Gastroesophageal sphincter (tissue), 4 donors: ENCODE measurements around the gene ZNF775. TPM values are rescaled to one million over a fixed set of nuclear protein-coding genes. Genes with fewer than 3 reads are reported as not detected.

Source experiments
- ATAC-seq: fragments of 150-250 bp; one replicate; pipeline ENCODE4 v1.9.1; 2016; ENCODE audit warnings: mild to moderate bottlenecking, moderate library complexity
- H3K27ac ChIP-seq, 4 donors: fragments of 200-600 bp; sonication (generic) in 3 of 4; 1 replicate in 3 of 4; 2 replicates in 1 of 4; pipeline ENCODE4 v1.5.1; 2016 to 2019
- H3K27me3 ChIP-seq: fragments of 200-600 bp; sonication (generic); one replicate; pipeline ENCODE4 v1.5.1; 2019
- H3K36me3 ChIP-seq, 2 donors: fragments of 200-600 bp; sonication (generic); one replicate each; pipeline ENCODE4 v1.5.1; 2019; ENCODE audit warnings: control low read depth in 1 of 2
- H3K4me1 ChIP-seq, 3 donors: fragments of 200-600 bp; sonication (generic); 1 replicate in 2 of 3; 2 replicates in 1 of 3; pipeline ENCODE4 v1.5.1; 2016 to 2019; ENCODE audit warnings: control low read depth in 2 of 3
- H3K4me3 ChIP-seq, 2 donors: fragments of 200-600 bp; sonication (generic); one replicate each; pipeline ENCODE4 v1.5.1; 2019; ENCODE audit warnings: mild to moderate bottlenecking in 1 of 2, moderate library complexity in 1 of 2
- H3K9me3 ChIP-seq, 3 donors: fragments of 200-600 bp; sonication (generic); one replicate each; pipeline ENCODE4 v1.5.1; 2017 to 2019; ENCODE audit warnings: control low read depth in 2 of 3
- CTCF ChIP-seq, 4 experiments: fragments of 200-600 bp in 2 of 4; fragments of 450-650 bp in 2 of 4; sonication (generic) in 1 of 4; IDR thresholded peaks; one replicate each; pipeline ENCODE4 v1.5.1; 2017 to 2019; ENCODE audit warnings: antibody characterized with exemption in 4 of 4, mild to moderate bottlenecking in 2 of 4, moderate library complexity in 2 of 4
- EP300 ChIP-seq: sonication (generic); formaldehyde crosslinking; IDR thresholded peaks from one replicate; pipeline ENCODE4 v1.6.1; 2017; ENCODE audit warnings: antibody characterized with exemption, mild to moderate bottlenecking
- POLR2A ChIP-seq, 2 donors: fragments of 450-650 bp; IDR thresholded peaks; one replicate each; pipeline ENCODE4 v1.6.1; 2017; ENCODE audit warnings: antibody characterized with exemption in 2 of 2, mild to moderate bottlenecking in 2 of 2, moderate library complexity in 1 of 2
- POLR2AphosphoS5 ChIP-seq: sonication (generic); formaldehyde crosslinking; IDR thresholded peaks from one replicate; pipeline ENCODE4 v1.6.1; 2017; ENCODE audit warnings: antibody characterized with exemption
- WGBS, 2 donors: methylation state at CpG; one replicate each; pipeline ENCODE4 v1.1.5; 2018; ENCODE audit warnings: low coverage in 1 of 2; 5-methylcytosine and 5-hydroxymethylcytosine counted together
- total RNA-seq, 4 donors: library from RNA; depleted of rRNA; stranded (reverse); fragments of >200 nt; gene quantifications; one replicate each; pipeline ENCODE4 v1.1.0, GENCODE V29; 2016

The ZNF775 gene
- total RNA-seq, 4 donors from 2014 or later: 5.3 to 12.5 (median 10.5) TPM

DNA sequence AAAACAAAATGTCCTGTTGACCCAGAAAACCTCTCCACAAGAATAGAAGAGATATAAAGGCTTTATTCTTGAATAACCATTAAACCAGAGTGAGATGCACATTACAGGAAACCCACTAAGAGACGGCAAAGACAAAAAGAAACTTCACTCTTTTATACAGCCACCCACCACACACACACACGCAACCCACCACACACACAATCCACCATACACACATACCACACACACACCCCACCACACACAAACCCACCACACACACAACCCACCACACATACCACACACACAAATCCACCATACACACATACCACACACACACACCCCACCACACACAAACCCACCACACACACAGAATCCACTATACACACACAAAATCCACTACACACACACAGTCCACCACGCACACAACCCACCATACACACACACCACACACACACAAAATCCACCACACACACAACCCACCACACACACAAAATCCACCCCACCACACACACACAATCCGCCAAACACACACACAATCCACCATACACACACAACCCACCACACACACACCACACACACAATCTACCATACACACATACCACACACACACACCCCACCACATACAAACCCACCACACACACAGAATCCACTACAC is 20.0 kb upstream of the ZNF775 start:
- 80 to 93% methylated on average over 3 to 4 of the region's 4 CpGs for WGBS, 2 donors
- peaks cover 0 to 25% (median 0%) of the 10 kb centered on the region in 3 donors for H3K4me1 ChIP-seq
- H3K4me3 ChIP-seq: no peak overlapping the region

DNA sequence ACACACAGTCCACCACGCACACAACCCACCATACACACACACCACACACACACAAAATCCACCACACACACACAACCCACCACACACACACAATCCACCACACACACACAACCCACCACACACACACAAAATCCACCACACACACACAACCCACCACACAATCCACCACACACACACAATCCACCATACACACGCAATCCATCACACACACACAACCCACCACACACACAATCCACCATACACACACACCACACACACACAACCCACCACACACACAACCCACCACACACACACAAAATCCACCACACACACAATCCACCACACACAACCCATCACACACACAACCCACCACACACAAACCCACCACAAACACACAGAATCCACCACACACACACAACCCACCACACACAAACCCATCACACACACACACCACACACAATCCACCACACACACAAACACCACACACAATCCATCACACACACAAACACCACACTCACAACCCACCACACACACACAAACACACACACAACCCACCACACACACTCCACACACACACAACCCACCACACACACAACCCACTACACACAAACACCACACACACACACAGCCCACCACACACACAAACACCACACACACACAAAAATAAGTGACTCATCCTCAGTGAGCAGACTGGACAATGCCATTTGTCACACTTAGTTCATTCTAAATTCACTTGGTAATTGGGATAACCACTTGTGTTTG is 19.3 kb upstream of the ZNF775 start:
- H3K4me3 ChIP-seq: no peak overlapping the region
- no peak for ATAC-seq
- WGBS, 2 donors: 90% methylated on average over 2 of the region's 2 CpGs
- no peak overlapping the region for H3K27ac ChIP-seq
- H3K4me1 ChIP-seq: peaks cover 0 to 24% (median 0%) of the 10 kb centered on the region in 3 donors
- H3K27me3 ChIP-seq: no peaks in the 10 kb centered on the region
- H3K36me3 ChIP-seq: no peaks in the 10 kb centered on the region
- TF ChIP-seq CTCF (IDR thresholded peaks at IDR 0.05) (no peak), EP300 (no peak), POLR2A (IDR thresholded peaks at IDR 0.05) (no peak), POLR2AphosphoS5 (no peak)
- H3K9me3 ChIP-seq: no peaks in the 10 kb centered on the region

More for the DNA sequence above, 20.0 kb upstream of the ZNF775 start:
- no peaks in the 10 kb centered on the region for H3K36me3 ChIP-seq
- TF ChIP-seq EP300: no peak
- TF ChIP-seq POLR2A (IDR thresholded peaks at IDR 0.05): no peak
- no peak for TF ChIP-seq CTCF (IDR thresholded peaks at IDR 0.05)
- TF ChIP-seq POLR2AphosphoS5: no peak
- ATAC-seq: no peak
- H3K27ac ChIP-seq: no peak overlapping the region
- H3K27me3 ChIP-seq: no peaks in the 10 kb centered on the region
- no peaks in the 10 kb centered on the region for H3K9me3 ChIP-seq

DNA sequence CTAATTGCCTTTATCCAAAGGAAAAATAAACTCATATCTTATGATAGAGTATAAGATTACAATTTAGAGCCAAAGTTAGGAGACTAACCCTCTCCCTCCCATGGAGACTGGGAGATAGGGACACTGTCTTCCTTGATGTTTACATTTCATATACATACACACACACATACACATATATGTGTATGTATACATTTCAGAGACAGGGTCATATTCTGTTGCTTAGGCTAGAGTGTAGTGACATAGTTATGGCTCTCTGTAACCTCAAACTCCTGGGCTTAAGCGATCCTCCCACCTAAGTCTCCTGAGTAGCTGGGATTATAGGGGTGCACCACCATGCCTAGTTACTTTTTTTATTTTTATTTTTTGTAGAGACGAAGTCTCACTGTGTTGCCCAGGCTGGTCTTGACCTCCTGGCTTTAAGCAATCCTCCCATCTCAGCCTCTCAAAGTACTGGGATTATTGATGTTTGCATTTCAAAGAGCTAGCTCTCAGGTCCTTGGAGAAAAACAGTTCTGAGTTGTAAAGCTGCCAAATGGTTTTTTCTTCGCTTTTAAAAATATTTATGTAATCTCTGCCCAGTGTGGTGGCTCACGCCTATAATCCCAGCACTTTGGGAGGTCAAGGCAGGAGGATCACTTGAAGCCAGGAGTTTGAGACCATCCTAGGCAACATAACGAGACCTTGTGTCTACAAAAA is 18.6 kb upstream of the ZNF775 start:
- peaks cover 0 to 16% (median 0%) of the 10 kb centered on the region in 3 donors for H3K4me1 ChIP-seq
- TF ChIP-seq CTCF (IDR thresholded peaks at IDR 0.05) (no peak), POLR2A (IDR thresholded peaks at IDR 0.05) (no peak), POLR2AphosphoS5 (no peak), EP300 (no peak)
- no peak for ATAC-seq
- no peak overlapping the region for H3K27ac ChIP-seq
- whole genome bisulfite sequencing, 2 donors: 57 to 100% methylated on average over 1 to 3 of the region's 5 CpGs
- no peaks in the 10 kb centered on the region for H3K36me3 ChIP-seq
- H3K4me3 ChIP-seq: no peak overlapping the region
- no peaks in the 10 kb centered on the region for H3K9me3 ChIP-seq
- H3K27me3 ChIP-seq: no peaks in the 10 kb centered on the region

- WGBS, 2 donors: 25 to 69% methylated on average over 4 to 5 of the region's 7 CpGs
- ATAC-seq: no peak
- H3K27ac ChIP-seq: peak overlapping the region in 3 of 4 donors; percentile 31 to 54 (median 36)
Observed at GRCh38 chr7:150361402-150361801, 17.7 kb upstream of the ZNF775 start.

More at GRCh38 chr7:150361402-150361801, 17.7 kb upstream of the ZNF775 start:
- H3K36me3 ChIP-seq: no peaks in the 10 kb centered on the region
- H3K4me3 ChIP-seq: no peak overlapping the region
- H3K27me3 ChIP-seq: no peaks in the 10 kb centered on the region
- H3K9me3 ChIP-seq: no peaks in the 10 kb centered on the region
- no peak for TF ChIP-seq POLR2A (IDR thresholded peaks at IDR 0.05)
- TF ChIP-seq POLR2AphosphoS5: no peak
- peaks cover 0 to 14% (median 0%) of the 10 kb centered on the region in 3 donors for H3K4me1 ChIP-seq
